HepG2 (cell line): ENCODE data around the gene NRSN2. TPM values are rescaled to one million over a fixed set of nuclear protein-coding genes. Genes with fewer than 3 reads are reported as not detected.

Source experiments
- AGO1 ChIP-seq: fragments of 200-400 bp; formaldehyde crosslinking; IDR thresholded peaks from 2 replicates; pipeline ENCODE4 v1.6.1; 2017; ENCODE audit warnings: mild to moderate bottlenecking, low read depth, low read length, moderate library complexity; ENCODE audit not compliant: poor library complexity, severe bottlenecking
- IRX3 ChIP-seq: sonication (generic); formaldehyde crosslinking; IDR thresholded peaks from 2 replicates; pipeline ENCODE4 v1.8.1; 2023; ENCODE audit warnings: mild to moderate bottlenecking, low read depth, missing genetic modification reagents, borderline replicate concordance
- NFE2 ChIP-seq: sonication (generic); formaldehyde crosslinking; IDR thresholded peaks from 2 replicates; pipeline ENCODE4 v1.4.0; 2020; ENCODE audit warnings: missing genetic modification reagents
- PHF21A ChIP-seq: sonication (generic); formaldehyde crosslinking; IDR thresholded peaks from 2 replicates; pipeline ENCODE4 v1.5.0; 2020; ENCODE audit warnings: mild to moderate bottlenecking, missing genetic modification reagents
- RBM22 ChIP-seq: fragments of 200-400 bp; formaldehyde crosslinking; optimal IDR thresholded peaks from 2 replicates; pipeline ENCODE3; 2017; ENCODE audit warnings: mild to moderate bottlenecking, low read length, moderate library complexity
- RFX3 ChIP-seq: IDR thresholded peaks from 2 replicates; pipeline ENCODE4 v1.6.1; 2016; ENCODE audit warnings: missing biosample characterization, missing genetic modification reagents
- RFXANK ChIP-seq: IDR thresholded peaks from 2 replicates; pipeline ENCODE4 v1.6.1; 2016
- SALL2 ChIP-seq: sonication (generic); formaldehyde crosslinking; IDR thresholded peaks from 2 replicates; pipeline ENCODE4 v1.8.1; 2023; ENCODE audit warnings: mild to moderate bottlenecking, missing genetic modification reagents, inconsistent platforms
- SMAD9 ChIP-seq: sonication (generic); formaldehyde crosslinking; IDR thresholded peaks from 2 replicates; pipeline ENCODE4 v1.5.1; 2020; ENCODE audit warnings: mild to moderate bottlenecking, missing genetic modification reagents
- SMC3 ChIP-seq: IDR thresholded peaks from 2 replicates; pipeline ENCODE4 v1.6.1; 2011; ENCODE audit warnings: low read length, improper control_type of control experiment
- SOX13 ChIP-seq, 3 experiments: fragments of 450-650 bp in 1 of 3; sonication (generic) in 1 of 3; formaldehyde crosslinking in 1 of 3; IDR thresholded peaks in 2 of 3; conservative IDR thresholded peaks in 1 of 3; 2 replicates each; pipeline versions ENCODE4 v1.5.0 to v1.6.1; 2016 to 2020; ENCODE audit warnings: antibody characterized with exemption in 1 of 3, mild to moderate bottlenecking in 1 of 3, missing compliant biosample characterization in 1 of 3, missing genetic modification reagents in 1 of 3, moderate library complexity in 1 of 3
- ZBTB8A ChIP-seq: sonication (generic); formaldehyde crosslinking; IDR thresholded peaks from 2 replicates; pipeline ENCODE4 v1.4.0; 2020; ENCODE audit warnings: mild to moderate bottlenecking, low read depth, missing genetic modification reagents, borderline replicate concordance
- ZNF136 ChIP-seq: sonication (generic); formaldehyde crosslinking; IDR thresholded peaks from 2 replicates; pipeline ENCODE4 v1.8.1; 2022; ENCODE audit warnings: low read depth, mild to moderate bottlenecking, moderate library complexity, missing genetic modification reagents
- ZNF224 ChIP-seq: sonication (generic); formaldehyde crosslinking; IDR thresholded peaks from 2 replicates; pipeline ENCODE4 v1.5.0; 2020; ENCODE audit warnings: mild to moderate bottlenecking, missing genetic modification reagents
- ZNF274 ChIP-seq: sonication (generic); formaldehyde crosslinking; IDR thresholded peaks from 2 replicates; pipeline ENCODE4 v1.5.1; 2020; ENCODE audit warnings: mild to moderate bottlenecking, missing genetic modification reagents
- ZNF441 ChIP-seq: sonication (generic); formaldehyde crosslinking; IDR thresholded peaks from 2 replicates; pipeline ENCODE4 v1.7.0; 2021; ENCODE audit warnings: missing genetic modification reagents, borderline replicate concordance
- ZNF446 ChIP-seq: sonication (generic); formaldehyde crosslinking; IDR thresholded peaks from 2 replicates; pipeline ENCODE4 v1.5.0; 2020; ENCODE audit warnings: mild to moderate bottlenecking, missing genetic modification reagents
- ZNF546 ChIP-seq: sonication (generic); formaldehyde crosslinking; conservative IDR thresholded peaks from 2 replicates; pipeline ENCODE4 v1.8.1; 2023; ENCODE audit warnings: mild to moderate bottlenecking, missing genetic modification reagents
- polyA plus RNA-seq, 8 experiments: library from polyadenylated mRNA; depleted of rRNA in 3 of 8; stranded (reverse) in 7 of 8; unstranded in 1 of 8; fragments of >200 nt; fragmentation: Illumina TruSeq in 4 of 8; extraction: Trizol in 4 of 8; gene quantifications; 2 replicates each; pipeline versions ENCODE4 v1.2.1 to v1.2.3, GENCODE V29; 2011 to 2016; ENCODE audit warnings: low read depth in 4 of 8, missing spikeins in 1 of 8, mixed read lengths in 1 of 8; ENCODE audit not compliant: insufficient read depth in 1 of 8
- total RNA-seq, 5 experiments: library from RNA; depleted of rRNA; stranded (reverse); fragments of >200 nt; fragmentation: Illumina TruSeq; extraction: Trizol; gene quantifications; 2 replicates each; pipeline ENCODE4 v1.2.3, GENCODE V29; 2016; ENCODE audit warnings: low read depth in 1 of 5
- TF ChIP-seq, protein P1 (sequence below): sonication (generic); formaldehyde crosslinking; IDR thresholded peaks from 2 replicates; pipeline ENCODE4 v1.5.0; 2020; ENCODE audit warnings: mild to moderate bottlenecking, missing genetic modification reagents, borderline replicate concordance
- TF ChIP-seq, protein P2 (sequence below): sonication (generic); formaldehyde crosslinking; IDR thresholded peaks from 2 replicates; pipeline ENCODE4 v1.8.0; 2022; ENCODE audit warnings: missing genetic modification reagents, mild to moderate bottlenecking, moderate library complexity, borderline replicate concordance
- TF ChIP-seq, protein P3 (sequence below), 2 experiments: sonication (generic) in 1 of 2; formaldehyde crosslinking in 1 of 2; IDR thresholded peaks; 2 replicates each; pipeline versions ENCODE4 v1.4.0 to v1.6.1; 2018 to 2020; ENCODE audit warnings: missing genetic modification reagents in 2 of 2, borderline replicate concordance in 1 of 2, low read depth in 1 of 2, mild to moderate bottlenecking in 1 of 2, missing biosample characterization in 1 of 2
- TF ChIP-seq, protein P4 (sequence below): sonication (generic); formaldehyde crosslinking; IDR thresholded peaks from 2 replicates; pipeline ENCODE4 v1.5.0; 2020; ENCODE audit warnings: missing genetic modification reagents, mild to moderate bottlenecking, borderline replicate concordance

The NRSN2 gene
- total and polyA plus RNA-seq, 2 of the 13 experiments (the other 11 are each of a cell fraction or from before 2014, with no cell fraction given), result 32.3 to 49.4 TPM

DNA sequence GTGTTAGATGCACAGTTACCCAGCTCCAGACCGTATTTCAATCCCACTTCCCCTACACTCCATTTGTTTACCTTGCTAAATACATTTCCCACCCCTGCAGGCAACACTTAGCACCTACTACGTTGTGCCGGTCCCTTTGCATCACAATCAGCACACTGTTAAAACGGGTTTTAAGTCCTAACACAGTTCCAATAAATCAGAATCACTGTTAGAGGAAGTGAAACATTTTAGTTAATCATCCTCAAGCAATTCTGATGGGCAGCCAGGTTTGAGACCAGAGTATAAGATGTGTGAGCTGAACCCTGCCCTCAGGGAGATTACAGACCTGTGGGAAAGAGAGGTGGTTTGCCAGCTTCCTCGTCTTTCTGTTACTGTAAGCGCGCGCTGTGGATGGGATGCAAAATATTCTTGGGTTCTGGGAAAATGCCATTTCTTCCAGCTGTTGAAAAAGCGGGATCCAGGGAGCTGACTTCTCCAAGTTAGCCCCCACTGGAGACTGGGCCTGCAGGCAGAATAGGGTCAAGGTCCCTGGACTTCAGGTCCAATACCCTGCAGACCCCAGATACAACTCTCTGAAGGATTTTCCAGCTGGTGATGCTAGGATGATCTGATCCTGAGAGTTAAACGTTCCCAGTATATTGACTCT is 46.4 kb upstream of the NRSN2 start (continued):
- 0 out of 2 replicates have a peak, but pooled peaks have one; percentile 14 for TF ChIP-seq SALL2 (CRISPR knock-in tag)
- no peak for TF ChIP-seq SOX13 (IDR thresholded peaks at IDR 0.05)
- 0 out of 4 replicates have a peak, but pooled peaks of 1 of the 2 experiments have one; percentile 21 for TF ChIP-seq SOX13 (CRISPR knock-in tag; conservative IDR thresholded peaks at IDR 0.05 in 1 of 2, IDR thresholded peaks at IDR 0.05 in 1 of 2)
- TF ChIP-seq SMC3, result no peak
- TF ChIP-seq ZNF546 (CRISPR knock-in tag), result no peak
- TF ChIP-seq SMAD9, result no peak
- no peak for TF ChIP-seq ZNF224 (CRISPR knock-in tag)
- no peak for TF ChIP-seq NFE2
- TF ChIP-seq ZNF441 (CRISPR knock-in tag), result no peak
- TF ChIP-seq ZNF274 (CRISPR knock-in tag), result no peak
- TF ChIP-seq AGO1, result no peak
- TF ChIP-seq, protein P1, sequence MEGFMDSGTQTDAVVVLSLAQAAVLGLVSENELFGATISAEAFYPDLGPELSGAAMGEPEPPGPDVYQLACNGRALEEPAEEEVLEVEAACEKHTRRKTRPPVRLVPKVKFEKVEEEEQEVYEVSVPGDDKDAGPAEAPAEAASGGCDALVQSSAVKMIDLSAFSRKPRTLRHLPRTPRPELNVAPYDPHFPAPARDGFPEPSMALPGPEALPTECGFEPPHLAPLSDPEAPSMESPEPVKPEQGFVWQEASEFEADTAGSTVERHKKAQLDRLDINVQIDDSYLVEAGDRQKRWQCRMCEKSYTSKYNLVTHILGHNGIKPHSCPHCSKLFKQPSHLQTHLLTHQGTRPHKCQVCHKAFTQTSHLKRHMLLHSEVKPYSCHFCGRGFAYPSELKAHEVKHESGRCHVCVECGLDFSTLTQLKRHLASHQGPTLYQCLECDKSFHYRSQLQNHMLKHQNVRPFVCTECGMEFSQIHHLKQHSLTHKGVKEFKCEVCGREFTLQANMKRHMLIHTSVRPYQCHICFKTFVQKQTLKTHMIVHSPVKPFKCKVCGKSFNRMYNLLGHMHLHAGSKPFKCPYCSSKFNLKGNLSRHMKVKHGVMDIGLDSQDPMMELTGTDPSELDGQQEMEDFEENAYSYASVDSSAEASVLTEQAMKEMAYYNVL (CRISPR knock-in tag), result no peak
- TF ChIP-seq RBM22, result peak; percentile 68
- no peak for TF ChIP-seq ZBTB8A
- no peak for TF ChIP-seq RFXANK (CRISPR knock-in tag)
- no peak for TF ChIP-seq PHF21A (CRISPR knock-in tag)
- TF ChIP-seq, protein P2, sequence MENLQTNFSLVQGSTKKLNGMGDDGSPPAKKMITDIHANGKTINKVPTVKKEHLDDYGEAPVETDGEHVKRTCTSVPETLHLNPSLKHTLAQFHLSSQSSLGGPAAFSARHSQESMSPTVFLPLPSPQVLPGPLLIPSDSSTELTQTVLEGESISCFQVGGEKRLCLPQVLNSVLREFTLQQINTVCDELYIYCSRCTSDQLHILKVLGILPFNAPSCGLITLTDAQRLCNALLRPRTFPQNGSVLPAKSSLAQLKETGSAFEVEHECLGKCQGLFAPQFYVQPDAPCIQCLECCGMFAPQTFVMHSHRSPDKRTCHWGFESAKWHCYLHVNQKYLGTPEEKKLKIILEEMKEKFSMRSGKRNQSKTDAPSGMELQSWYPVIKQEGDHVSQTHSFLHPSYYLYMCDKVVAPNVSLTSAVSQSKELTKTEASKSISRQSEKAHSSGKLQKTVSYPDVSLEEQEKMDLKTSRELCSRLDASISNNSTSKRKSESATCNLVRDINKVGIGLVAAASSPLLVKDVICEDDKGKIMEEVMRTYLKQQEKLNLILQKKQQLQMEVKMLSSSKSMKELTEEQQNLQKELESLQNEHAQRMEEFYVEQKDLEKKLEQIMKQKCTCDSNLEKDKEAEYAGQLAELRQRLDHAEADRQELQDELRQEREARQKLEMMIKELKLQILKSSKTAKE (CRISPR knock-in tag), result no peak
- no peak for TF ChIP-seq IRX3 (CRISPR knock-in tag)
- TF ChIP-seq RFX3 (CRISPR knock-in tag), result no peak
- TF ChIP-seq, protein P3, sequence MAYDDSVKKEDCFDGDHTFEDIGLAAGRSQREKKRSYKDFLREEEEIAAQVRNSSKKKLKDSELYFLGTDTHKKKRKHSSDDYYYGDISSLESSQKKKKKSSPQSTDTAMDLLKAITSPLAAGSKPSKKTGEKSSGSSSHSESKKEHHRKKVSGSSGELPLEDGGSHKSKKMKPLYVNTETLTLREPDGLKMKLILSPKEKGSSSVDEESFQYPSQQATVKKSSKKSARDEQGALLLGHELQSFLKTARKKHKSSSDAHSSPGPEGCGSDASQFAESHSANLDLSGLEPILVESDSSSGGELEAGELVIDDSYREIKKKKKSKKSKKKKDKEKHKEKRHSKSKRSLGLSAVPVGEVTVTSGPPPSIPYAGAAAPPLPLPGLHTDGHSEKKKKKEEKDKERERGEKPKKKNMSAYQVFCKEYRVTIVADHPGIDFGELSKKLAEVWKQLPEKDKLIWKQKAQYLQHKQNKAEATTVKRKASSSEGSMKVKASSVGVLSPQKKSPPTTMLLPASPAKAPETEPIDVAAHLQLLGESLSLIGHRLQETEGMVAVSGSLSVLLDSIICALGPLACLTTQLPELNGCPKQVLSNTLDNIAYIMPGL (CRISPR knock-in tag; IDR thresholded peaks at IDR 0.05; ENCODE audit: borderline replicate concordance in 1 of 2, low read depth in 1 of 2), result 0 out of 4 replicates have a peak, but pooled peaks of 1 of the 2 experiments have one; percentile 21
- TF ChIP-seq ZNF136 (CRISPR knock-in tag), result peak; percentile 43; the same call in 1 of the 2 replicates
- TF ChIP-seq, protein P4, sequence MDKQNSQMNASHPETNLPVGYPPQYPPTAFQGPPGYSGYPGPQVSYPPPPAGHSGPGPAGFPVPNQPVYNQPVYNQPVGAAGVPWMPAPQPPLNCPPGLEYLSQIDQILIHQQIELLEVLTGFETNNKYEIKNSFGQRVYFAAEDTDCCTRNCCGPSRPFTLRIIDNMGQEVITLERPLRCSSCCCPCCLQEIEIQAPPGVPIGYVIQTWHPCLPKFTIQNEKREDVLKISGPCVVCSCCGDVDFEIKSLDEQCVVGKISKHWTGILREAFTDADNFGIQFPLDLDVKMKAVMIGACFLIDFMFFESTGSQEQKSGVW (CRISPR knock-in tag), result no peak
- no peak for TF ChIP-seq ZNF446 (CRISPR knock-in tag)
